ENCODE measurements around the gene HEYL. TPM values are rescaled to one million over a fixed set of nuclear protein-coding genes. Genes with fewer than 3 reads are reported as not detected.

HEYL gene
- total RNA-seq, 1 experiment from 2014 or later: not detected

DNA sequence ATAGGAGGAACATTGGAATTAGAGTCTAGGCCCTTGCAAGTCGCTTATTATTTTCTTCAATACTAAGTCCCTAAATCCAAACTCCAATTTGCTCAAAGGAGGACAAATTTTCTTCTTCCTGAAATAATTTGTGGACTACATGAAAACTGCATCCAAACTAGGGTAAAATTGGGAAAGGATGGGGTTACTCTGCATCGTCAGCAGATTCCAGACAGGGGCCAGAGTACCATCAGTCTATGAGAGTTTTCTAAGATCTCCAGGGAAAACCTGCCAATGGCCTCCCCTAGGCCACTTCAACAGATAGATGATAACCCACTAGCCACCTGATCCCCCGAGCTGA lies 508 bp downstream of the HEYL start:
- no peak for DNase-seq (ENCODE audit: low read depth)

DNA sequence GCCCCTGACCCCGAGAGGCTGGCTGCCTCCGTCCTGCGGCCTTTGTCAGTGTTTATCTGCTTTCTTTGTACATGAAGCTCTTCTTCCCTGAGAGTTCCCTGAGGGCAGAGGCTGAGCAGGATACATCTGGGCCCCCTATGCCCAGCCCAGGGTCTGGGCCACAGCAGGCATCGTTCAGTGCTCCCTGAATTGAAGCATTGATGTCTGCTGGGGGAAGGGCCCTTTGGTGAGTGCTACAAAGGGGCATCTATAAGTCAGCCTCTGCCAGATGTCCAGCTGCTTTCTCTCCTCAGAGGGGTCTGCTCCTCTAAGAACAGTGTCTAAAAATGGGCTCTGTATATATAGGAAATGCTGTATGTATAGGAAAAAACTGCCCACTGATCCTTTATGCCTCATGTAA lies 2.1 kb downstream of the HEYL start:
- no peak for DNase-seq (ENCODE audit: low read depth)

GRCh38 chr1:39635871-39636210 lies 3.6 kb downstream of the HEYL start:
- DNase-seq (ENCODE audit: low read depth): no peak

GRCh38 chr1:39635205-39635870 lies 4.1 kb downstream of the HEYL start:
- no peak for DNase-seq (ENCODE audit: low read depth)

GRCh38 chr1:39633422-39633821 lies 6.0 kb downstream of the HEYL start:
- DNase-seq (ENCODE audit: low read depth): no peak

DNA sequence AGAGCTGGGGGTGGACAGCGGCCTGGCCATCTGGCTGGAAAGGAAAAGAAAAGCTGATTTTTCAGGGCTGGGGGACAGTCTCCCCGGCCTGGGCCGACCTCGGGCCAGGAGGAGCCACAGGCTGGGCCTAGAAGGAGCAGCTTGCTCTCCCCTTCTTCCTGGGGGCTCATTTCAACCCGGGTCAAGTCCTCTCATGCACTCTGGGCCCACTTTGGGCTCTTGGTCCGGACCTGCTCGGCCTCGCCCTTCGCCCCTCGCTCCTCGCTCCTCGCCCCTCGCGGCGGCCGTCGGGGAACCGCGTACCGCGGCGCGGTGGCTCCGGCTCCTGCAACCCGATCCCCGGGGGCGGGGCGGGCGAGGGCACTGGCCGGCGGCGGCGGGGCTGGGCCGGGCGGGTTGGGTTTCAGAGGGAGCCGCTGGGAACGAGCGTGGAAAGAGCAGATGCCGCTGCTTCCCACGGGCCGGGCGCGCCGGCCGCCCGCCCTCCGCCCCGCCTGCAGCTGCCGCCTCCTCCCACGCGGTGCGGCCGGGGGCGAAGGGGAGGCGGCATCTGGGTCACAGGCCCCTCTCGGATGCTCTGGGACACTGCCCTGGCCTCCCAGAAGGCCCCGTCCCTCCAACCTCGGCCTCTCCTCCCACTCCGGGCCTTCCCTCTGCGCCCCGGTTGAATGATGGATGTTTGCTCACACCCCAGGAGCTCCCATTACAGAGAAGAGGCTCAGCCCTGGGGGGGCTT lies 6.6 kb downstream of the HEYL start:
- DNase-seq (ENCODE audit: low read depth): peak; percentile 62

- DNase-seq (ENCODE audit: low read depth): no peak
Observed at GRCh38 chr1:39632323-39632681, 7.1 kb downstream of the HEYL start.

GRCh38 chr1:39631361-39632322 lies 7.8 kb downstream of the HEYL start:
- DNase-seq (ENCODE audit: low read depth): no peak

- DNase-seq (ENCODE audit: low read depth): no peak
Observed at GRCh38 chr1:39628807-39629350, 10.6 kb downstream of the HEYL start.

- DNase-seq (ENCODE audit: low read depth): no peak
Observed at GRCh38 chr1:39626646-39627045, 12.8 kb downstream of the HEYL start.

DNA sequence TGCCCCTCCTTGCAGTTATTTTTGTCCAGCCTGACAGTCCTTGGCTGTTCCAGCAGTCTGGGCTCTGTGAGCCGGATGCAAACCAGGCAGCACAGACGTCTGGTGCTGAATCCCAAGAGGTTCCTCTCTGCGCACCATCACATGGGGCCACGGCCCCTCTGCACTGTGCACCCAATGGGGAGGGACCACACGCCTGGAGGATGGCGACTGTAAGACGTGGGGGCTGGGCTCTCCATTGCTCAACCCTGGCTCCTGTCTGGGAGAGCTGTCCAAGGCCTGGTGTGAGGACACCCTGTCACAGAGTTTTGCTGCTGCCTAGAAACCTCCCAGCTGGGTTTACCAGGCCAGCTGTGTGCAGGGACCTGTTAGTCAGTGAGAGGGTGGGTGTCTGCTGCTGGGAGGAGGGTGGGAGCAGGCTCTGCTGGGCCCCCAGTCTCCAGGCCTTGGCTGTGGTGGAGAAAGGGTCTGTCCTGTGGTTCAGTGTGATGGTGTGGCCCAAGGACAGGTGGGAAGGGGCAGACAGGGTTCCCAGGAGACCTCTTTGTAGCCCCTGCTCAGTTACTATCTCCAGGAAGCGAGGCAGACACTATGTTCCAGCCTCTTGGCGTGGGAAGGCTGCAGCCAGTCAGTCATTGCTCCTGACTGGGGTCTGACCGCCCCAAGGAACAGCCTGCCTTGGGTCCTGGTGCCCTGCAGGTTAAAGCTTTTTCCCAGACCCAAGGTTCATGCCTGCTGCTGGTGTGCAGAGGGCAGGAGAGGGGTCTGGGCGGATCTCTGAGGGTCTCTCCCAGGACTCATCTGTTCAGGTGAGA lies 13.8 kb downstream of the HEYL start:
- DNase-seq (ENCODE audit: low read depth): no peak

GRCh38 chr1:39625009-39625408 lies 14.4 kb downstream of the HEYL start:
- DNase-seq (ENCODE audit: low read depth): no peak

DNA sequence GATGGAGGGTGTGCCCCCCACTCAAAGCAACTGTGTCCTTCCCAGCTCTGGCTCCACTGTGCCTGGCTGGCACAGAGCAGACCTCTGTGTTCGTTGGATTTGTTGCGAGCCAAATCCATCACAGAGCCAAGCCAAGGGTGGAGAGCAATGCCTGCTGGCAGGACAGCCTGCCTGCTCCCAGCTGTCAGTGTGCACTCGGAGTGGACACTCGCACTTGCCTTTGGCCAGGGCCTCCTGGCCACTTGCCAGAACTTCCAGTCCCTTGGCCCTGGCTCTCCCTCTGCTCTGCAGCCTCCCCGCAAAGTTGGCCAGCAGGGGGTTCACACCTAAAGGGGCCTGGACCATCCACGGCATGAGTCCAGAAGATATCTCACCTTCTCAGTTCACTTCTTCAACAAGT lies 16.4 kb downstream of the HEYL start:
- DNase-seq (ENCODE audit: low read depth): no peak

- no peak for DNase-seq (ENCODE audit: low read depth)
Observed at GRCh38 chr1:39622427-39622826, 17.0 kb downstream of the HEYL start.

GRCh38 chr1:39620659-39621165 lies 18.7 kb downstream of the HEYL start:
- no peak for DNase-seq (ENCODE audit: low read depth)

DNA sequence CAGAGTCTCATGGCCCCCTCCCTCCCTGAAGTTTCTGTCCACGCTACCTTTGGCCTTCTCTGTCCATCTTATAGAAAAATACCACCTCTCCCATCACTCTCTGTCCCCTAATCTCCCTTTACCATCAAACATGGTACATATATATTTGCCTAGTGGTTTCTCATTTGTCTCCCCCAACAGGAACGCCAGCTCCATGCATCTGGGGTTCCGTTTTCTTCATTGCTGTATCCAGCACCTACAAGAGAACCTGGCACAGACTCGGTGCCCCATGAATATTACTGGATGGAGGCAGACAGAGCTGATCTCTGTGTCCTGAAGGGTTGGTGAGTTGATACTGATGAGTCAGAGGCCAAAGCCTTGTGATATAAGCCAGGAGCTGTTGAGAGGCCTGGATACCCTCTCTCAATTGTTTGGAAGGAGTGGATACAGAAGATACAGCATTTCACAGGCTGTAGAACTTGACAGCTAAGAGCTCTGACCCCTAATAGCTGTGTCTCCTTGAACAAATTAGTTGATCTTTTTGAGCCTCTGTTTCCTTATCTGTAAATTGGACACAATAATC lies 21.9 kb downstream of the HEYL start:
- no peak for DNase-seq (ENCODE audit: low read depth)

DNA sequence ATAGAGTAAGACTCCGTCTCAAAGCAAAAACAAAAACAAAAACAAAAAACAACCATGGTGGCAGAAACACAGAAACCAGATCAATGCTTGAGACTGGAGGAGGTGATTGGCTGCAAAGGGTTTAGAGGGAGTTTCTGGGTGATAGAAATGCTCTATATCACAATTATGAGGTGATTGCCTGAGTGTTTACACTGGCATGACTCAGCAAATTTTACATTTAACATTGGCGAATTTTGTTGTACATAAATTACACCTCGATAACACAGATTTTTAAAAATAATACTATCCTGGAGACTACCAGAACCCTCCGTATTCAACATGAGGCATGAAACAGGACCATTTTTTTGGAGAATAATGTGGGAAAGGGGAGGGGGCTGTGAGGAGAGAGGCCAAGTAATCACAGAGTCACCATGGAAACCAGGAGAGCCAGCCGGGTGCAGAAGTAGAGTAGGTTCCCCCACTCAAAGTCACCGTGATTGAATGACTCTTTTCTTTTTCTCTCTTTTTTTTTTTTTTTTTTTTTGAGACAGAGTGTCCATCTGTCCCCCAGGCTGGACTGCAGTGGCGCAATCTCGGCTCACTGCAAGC lies 24.3 kb downstream of the HEYL start:
- DNase-seq (ENCODE audit: low read depth): no peak

DNA sequence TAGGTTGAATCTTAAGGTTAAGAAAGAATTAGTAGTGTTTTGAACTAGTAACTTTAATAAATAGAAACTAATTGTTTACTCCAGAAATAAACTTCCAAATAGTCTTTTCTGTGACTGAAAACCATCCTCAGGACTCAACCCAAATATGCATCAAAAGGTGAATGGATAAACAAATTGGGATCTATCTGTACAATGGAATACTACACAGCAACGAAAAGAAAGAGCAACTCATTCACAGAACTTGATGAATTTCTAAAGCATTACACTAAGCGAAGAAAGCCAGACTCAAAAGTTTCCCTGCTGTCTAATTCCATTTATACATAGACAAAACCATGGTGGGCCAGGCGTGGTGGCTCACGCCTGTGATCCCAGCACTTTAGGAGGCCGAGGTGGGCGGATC lies 25.0 kb downstream of the HEYL start:
- DNase-seq (ENCODE audit: low read depth): no peak

GRCh38 chr1:39613250-39613649 lies 26.2 kb downstream of the HEYL start:
- no peak for DNase-seq (ENCODE audit: low read depth)

DNA sequence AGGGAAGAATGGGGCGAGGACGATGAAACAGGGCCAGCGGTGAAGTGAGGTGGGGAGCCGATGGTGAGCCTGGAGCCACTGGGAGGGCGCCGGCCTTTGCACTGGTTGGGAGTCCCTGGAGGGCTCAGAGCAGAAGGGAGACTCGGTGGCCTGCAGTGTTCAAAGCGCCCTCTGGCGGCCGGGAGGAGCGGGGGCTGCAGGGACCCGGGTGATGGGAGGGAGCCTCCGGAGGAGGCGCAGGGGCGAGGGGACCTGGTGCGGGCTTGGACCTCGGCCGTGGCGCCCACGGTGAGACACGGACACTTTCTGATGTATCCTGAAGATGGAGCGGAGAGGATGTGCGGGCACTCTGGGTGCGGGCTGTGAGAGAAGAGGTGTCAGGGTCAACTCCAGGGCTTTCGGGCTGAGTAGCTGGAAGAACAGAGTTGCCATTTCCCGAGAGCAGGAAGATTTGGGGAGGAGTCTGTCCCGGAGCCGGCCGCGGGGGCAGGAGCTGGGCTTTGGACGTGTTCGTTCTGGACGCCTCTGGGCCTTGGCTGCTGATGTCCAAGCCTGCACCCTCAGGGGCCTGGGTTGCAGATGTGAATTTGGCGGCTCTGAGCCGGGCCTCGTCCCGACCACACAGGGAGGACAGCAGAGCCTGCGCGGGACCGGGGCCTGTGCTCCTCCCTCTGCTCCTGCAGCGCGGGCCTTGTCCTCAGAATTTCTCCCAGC lies 29.7 kb downstream of the HEYL start:
- DNase-seq (ENCODE audit: low read depth): peak; percentile 34
